GM19239 (cell line): ENCODE measurements around the gene BTNL8.

Experiments
- DNase-seq: peaks from one replicate; pipeline ENCODE4 v3.0.0; 2011; ENCODE audit warnings: low spot score; ENCODE audit not compliant: insufficient read length
- FAIRE-seq: peaks from 2 replicates; lab custom pipeline; 2011; peaks lifted over from hg19 to GRCh38; lab: Jason Lieb, UNC

BTNL8 gene

GRCh38 chr5:180950291-180950949 is 51.5 kb downstream of the BTNL8 start:
- FAIRE-seq (no peak), DNase-seq (no peak)

GRCh38 chr5:180959661-180960060 is 60.7 kb downstream of the BTNL8 start:
- FAIRE-seq (no peak), DNase-seq (no peak)

- FAIRE-seq (no peak), DNase-seq (no peak)
These were observed 61.2 kb downstream of the BTNL8 start for GRCh38 chr5:180960209-180960608.

- FAIRE-seq (no peak), DNase-seq (no peak)
These were observed 70.4 kb downstream of the BTNL8 start for GRCh38 chr5:180969406-180969805.

GRCh38 chr5:180970336-180970735 is 71.4 kb downstream of the BTNL8 start:
- FAIRE-seq: no peak
- no peak for DNase-seq

- no peak for DNase-seq
These were observed 71.9 kb downstream of the BTNL8 start for GRCh38 chr5:180970875-180971274.

GRCh38 chr5:180974612-180975315 is 75.8 kb downstream of the BTNL8 start:
- FAIRE-seq: peak; percentile 21
- no peak for DNase-seq

More at GRCh38 chr5:180970875-180971274, 71.9 kb downstream of the BTNL8 start:
- no peak for FAIRE-seq

- FAIRE-seq: no peak
- DNase-seq: peak; percentile 21
These were observed 76.4 kb downstream of the BTNL8 start for GRCh38 chr5:180975338-180975737.

- DNase-seq: no peak
- peak; percentile 23 for FAIRE-seq
These were observed 77.6 kb downstream of the BTNL8 start for GRCh38 chr5:180976518-180976917.

GRCh38 chr5:180977852-180978251 is 78.9 kb downstream of the BTNL8 start:
- FAIRE-seq (no peak), DNase-seq (no peak)

GRCh38 chr5:180982008-180982741 is 83.2 kb downstream of the BTNL8 start:
- FAIRE-seq: no peak

GRCh38 chr5:180988016-180988415 is 89.1 kb downstream of the BTNL8 start:
- DNase-seq: no peak
- no peak for FAIRE-seq

More at GRCh38 chr5:180982008-180982741, 83.2 kb downstream of the BTNL8 start:
- DNase-seq: no peak

GRCh38 chr5:180988592-180988991 is 89.6 kb downstream of the BTNL8 start, which contains the start of gene BTNL3:
TSS of gene BTNL3 (plus strand) at chr5:180988846. CDS start at chr5:180989029, 183 bp downstream.
- FAIRE-seq: no peak

GRCh38 chr5:180990086-180990881 is 91.3 kb downstream of the BTNL8 start:
- FAIRE-seq (no peak), DNase-seq (no peak)

More at GRCh38 chr5:180988592-180988991, 89.6 kb downstream of the BTNL8 start, which contains the start of gene BTNL3:
- DNase-seq: no peak

GRCh38 chr5:180990882-180991242 is 91.9 kb downstream of the BTNL8 start:
- DNase-seq (no peak), FAIRE-seq (no peak)
